Kidney epithelial cell (primary cell): ENCODE data around the gene GNAI2. TPM values are rescaled to one million over a fixed set of nuclear protein-coding genes. Genes with fewer than 3 reads are reported as not detected.
A peak's percentile ranks its signal among the peaks of the same experiment; 100 is the strongest.

Source experiments
- DNase-seq: peaks from one replicate; pipeline ENCODE4 v3.0.0-alpha.2; 2010; ENCODE audit warnings: low read depth
- H3K27me3 ChIP-seq: 2 replicates; pipeline ENCODE4 v1.6.0; 2011; ENCODE audit warnings: low read length; ENCODE audit not compliant: control insufficient read depth, insufficient read depth
- H3K36me3 ChIP-seq: 2 replicates; pipeline ENCODE4 v1.5.1; 2011; ENCODE audit warnings: low read length; ENCODE audit not compliant: control insufficient read depth, insufficient read depth
- H3K4me3 ChIP-seq: 2 replicates; pipeline ENCODE4 v1.5.1; 2011; ENCODE audit warnings: low read depth, mild to moderate bottlenecking, control low read depth, low read length
- CTCF ChIP-seq: IDR thresholded peaks from 2 replicates; pipeline ENCODE4 v1.5.1; 2011; ENCODE audit warnings: mild to moderate bottlenecking, moderate library complexity, low read length, control low read depth, inconsistent platforms; ENCODE audit not compliant: insufficient read depth, poor library complexity, severe bottlenecking
- total RNA-seq: library from RNA; depleted of rRNA; stranded (reverse); fragments of >200 nt; gene quantifications from 2 replicates; pipeline ENCODE4 v1.2.3, GENCODE V29; 2015

The GNAI2 gene
- total RNA-seq, 1 donor from 2014 or later: 208 TPM

GRCh38 chr3:50231581-50231980 lies 4.4 kb upstream of the GNAI2 start:
- no peaks in the 10 kb centered on the region for H3K36me3 ChIP-seq
- no peak for TF ChIP-seq CTCF
- no peak overlapping the region for H3K4me3 ChIP-seq
- no peak for DNase-seq
- no peaks in the 10 kb centered on the region for H3K27me3 ChIP-seq

GRCh38 chr3:50232303-50232702 lies 3.7 kb upstream of the GNAI2 start:
- TF ChIP-seq CTCF: no peak
- no peak for DNase-seq
- no peak overlapping the region for H3K4me3 ChIP-seq
- H3K36me3 ChIP-seq: no peaks in the 10 kb centered on the region
- no peaks in the 10 kb centered on the region for H3K27me3 ChIP-seq

GRCh38 chr3:50233176-50233575 lies 2.8 kb upstream of the GNAI2 start:
- Histone ChIP-seq H3K4me3 (no peak overlapping the region), H3K36me3 (no peaks in the 10 kb centered on the region), H3K27me3 (no peaks in the 10 kb centered on the region)
- no peak for TF ChIP-seq CTCF
- DNase-seq: no peak

GRCh38 chr3:50236484-50237132 lies 604 bp downstream of the GNAI2 start:
- TF ChIP-seq CTCF: no peak
- DNase-seq: no peak
- Histone ChIP-seq H3K4me3 (peak overlapping the region; percentile 80), H3K36me3 (no peaks in the 10 kb centered on the region), H3K27me3 (no peaks in the 10 kb centered on the region)

GRCh38 chr3:50237133-50237651 lies 1.2 kb downstream of the GNAI2 start:
- TF ChIP-seq CTCF: no peak
- no peak for DNase-seq
- Histone ChIP-seq H3K36me3 (no peaks in the 10 kb centered on the region), H3K4me3 (peak overlapping the region; percentile 80), H3K27me3 (no peaks in the 10 kb centered on the region)
